GM21367 (cell line): Measurements from ENCODE around the gene C20orf141.

ENCODE experiments used
- ATAC-seq: cut with Tn5 transposase; IDR thresholded peaks from one replicate; pipeline ENCODE4 v1.9.1; 2021; ENCODE audit not compliant: unreplicated experiment

The C20orf141 gene

DNA sequence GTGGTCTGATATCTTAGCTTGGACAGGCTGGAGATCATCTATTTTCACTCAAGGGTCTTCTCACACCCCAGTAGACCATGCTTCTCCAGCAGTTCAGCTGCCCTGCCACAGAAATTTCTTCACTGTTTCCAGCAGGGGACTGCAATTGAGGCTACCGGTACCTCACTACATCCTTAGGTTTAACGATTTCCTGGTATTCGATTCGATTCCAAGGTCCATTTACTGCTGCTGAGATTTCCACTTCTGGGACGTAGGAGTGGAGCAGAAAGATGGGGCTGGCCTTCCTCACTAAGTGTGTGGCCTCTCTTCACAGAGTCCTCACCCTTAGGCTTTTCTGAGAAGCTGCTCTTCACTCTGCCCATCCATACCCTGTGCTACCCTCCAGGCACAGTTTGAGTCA lies 31.9 kb downstream of the C20orf141 start:
- ATAC-seq = no peak

GRCh38 chr20:2847802-2848201 lies 33.0 kb downstream of the C20orf141 start:
- no peak for ATAC-seq

GRCh38 chr20:2849529-2849928 lies 34.7 kb downstream of the C20orf141 start:
- no peak for ATAC-seq

GRCh38 chr20:2851086-2851485 lies 36.3 kb downstream of the C20orf141 start:
- ATAC-seq = no peak

GRCh38 chr20:2858591-2858990 lies 43.8 kb downstream of the C20orf141 start:
- ATAC-seq = no peak

- ATAC-seq = no peak
Observed at GRCh38 chr20:2859330-2860121, 44.7 kb downstream of the C20orf141 start.

- ATAC-seq = no peak
Observed at GRCh38 chr20:2864626-2865025, 49.8 kb downstream of the C20orf141 start.

DNA sequence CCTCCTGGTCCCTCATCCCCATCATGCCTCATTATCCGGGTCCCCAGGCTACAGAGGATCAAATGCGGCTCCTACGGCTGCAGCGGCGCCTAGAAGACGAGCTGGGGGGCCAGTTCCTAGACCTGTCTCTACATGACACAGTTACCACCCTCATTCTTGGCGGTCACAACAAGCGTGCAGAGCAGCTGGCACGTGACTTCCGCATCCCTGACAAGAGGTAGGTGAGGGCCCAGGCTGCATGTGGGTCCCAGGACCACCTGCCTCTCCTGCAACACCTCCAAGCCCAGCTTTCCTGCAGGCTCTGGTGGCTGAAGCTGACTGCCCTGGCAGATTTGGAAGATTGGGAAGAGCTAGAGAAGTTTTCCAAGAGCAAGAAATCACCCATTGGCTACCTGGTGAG lies 50.3 kb downstream of the C20orf141 start:
- no peak for ATAC-seq
